GM23248 (cell line): ENCODE results near the gene KCNS3.

Experiments used
- EZH2 ChIP-seq: fragments of 200-600 bp; sonication (generic); IDR thresholded peaks from 2 replicates; pipeline ENCODE4 v1.6.1; 2018; ENCODE audit warnings: antibody characterized with exemption, mild to moderate bottlenecking; ENCODE audit not compliant: insufficient read depth, poor library complexity, severe bottlenecking
- EZH2phosphoT487 ChIP-seq: fragments of 200-600 bp; sonication (generic); IDR thresholded peaks from 2 replicates; pipeline ENCODE4 v1.6.1; 2018; ENCODE audit warnings: antibody characterized with exemption, moderate library complexity, mild to moderate bottlenecking, low read depth; ENCODE audit not compliant: insufficient read depth

- TF ChIP-seq EZH2 (no peak), EZH2phosphoT487 (no peak)
Observed at GRCh38 chr2:17849275-17849674, 29.2 kb upstream of the KCNS3 start.
